IMR-90 (cell line): ENCODE data around the gene MTF1.

Experiments
- CEBPB ChIP-seq: IDR thresholded peaks from 2 replicates; pipeline ENCODE4 v1.6.1; 2012; ENCODE audit warnings: low read depth, low read length, improper control_type of control experiment
- CTCF ChIP-seq: conservative IDR thresholded peaks from 2 replicates; pipeline ENCODE4 v1.5.1; 2012; ENCODE audit warnings: mild to moderate bottlenecking, low read depth, low read length, improper control_type of control experiment
- ELK1 ChIP-seq: fragments of 150-350 bp; IDR thresholded peaks from 2 replicates; pipeline ENCODE4 v1.6.1; 2016; ENCODE audit warnings: low read depth, mild to moderate bottlenecking, low read length, moderate library complexity, borderline replicate concordance
- FOS ChIP-seq: fragments of 150-350 bp; IDR thresholded peaks from 2 replicates; pipeline ENCODE4 v1.6.1; 2016; ENCODE audit warnings: low read depth, low read length
- MAFK ChIP-seq: IDR thresholded peaks from 2 replicates; pipeline ENCODE4 v1.6.1; 2012; ENCODE audit warnings: low read depth, low read length, improper control_type of control experiment
- MAZ ChIP-seq: IDR thresholded peaks from 2 replicates; pipeline ENCODE4 v1.6.1; 2012; ENCODE audit warnings: low read depth, mild to moderate bottlenecking, low read length, improper control_type of control experiment, moderate library complexity, borderline replicate concordance
- NFE2L2 ChIP-seq: fragments of 150-350 bp; IDR thresholded peaks from 2 replicates; pipeline ENCODE4 v1.6.1; 2016; ENCODE audit warnings: low read depth, mild to moderate bottlenecking, low read length
- POLR2A ChIP-seq: IDR thresholded peaks from 2 replicates; pipeline ENCODE4 v1.6.1; 2012; ENCODE audit warnings: mild to moderate bottlenecking, low read depth, low read length
- RAD21 ChIP-seq: IDR thresholded peaks from 2 replicates; pipeline ENCODE4 v1.6.1; 2012; ENCODE audit warnings: low read length, improper control_type of control experiment
- RCOR1 ChIP-seq: IDR thresholded peaks from 2 replicates; pipeline ENCODE4 v1.6.1; 2012; ENCODE audit warnings: mild to moderate bottlenecking, low read length, improper control_type of control experiment; ENCODE audit not compliant: insufficient replicate concordance
- RFX5 ChIP-seq: IDR thresholded peaks from 2 replicates; pipeline ENCODE4 v1.8.0; 2012; ENCODE audit warnings: low read depth, mild to moderate bottlenecking, low read length, moderate library complexity
- USF2 ChIP-seq: fragments of 150-350 bp; IDR thresholded peaks from 2 replicates; pipeline ENCODE4 v1.6.1; 2017; ENCODE audit warnings: mild to moderate bottlenecking, antibody characterized with exemption, low read length, low read depth

GRCh38 chr1:37814252-37814651 lies 45.1 kb downstream of the MTF1 start:
- TF ChIP-seq FOS (no peak), MAZ (no peak), CEBPB (no peak), CTCF (no peak), POLR2A (no peak), RFX5 (no peak), ELK1 (no peak), RCOR1 (no peak), USF2 (no peak), RAD21 (no peak), NFE2L2 (no peak), MAFK (no peak)
